K562 treated with DMSO at 1 percent for 4 hours (cell line): Measurements from ENCODE around the gene SLC7A4. TPM values are rescaled to one million over a fixed set of nuclear protein-coding genes. Genes with fewer than 3 reads are reported as not detected.

Source experiments
- total RNA-seq: library from RNA; unstranded; fragments of 300-600 nt; gene quantifications from 2 replicates; pipeline ENCODE4 v1.2.3, GENCODE V29; 2022; ENCODE audit not compliant: insufficient read depth

SLC7A4 gene
- not detected in 2 replicates for total RNA-seq

GRCh38 chr22:21032037-21032867 lies at the start of gene SLC7A4:
TSS of gene SLC7A4 (minus strand) at chr22:21032561. CDS start at chr22:21031812, 749 bp downstream.

GRCh38 chr22:21045585-21046294 lies 13.4 kb upstream of the SLC7A4 start, which contains the start of gene LRRC74B:
TSS of gene LRRC74B (plus strand) at chr22:21045946. CDS start at chr22:21045987, 41 bp downstream.

GRCh38 chr22:21014726-21015465 lies 17.5 kb downstream of the SLC7A4 start, which contains the start of gene P2RX6:
TSS of gene P2RX6 (plus strand) at chr22:21015165. CDS start at chr22:21015175, 10 bp downstream.

GRCh38 chr22:21001601-21002325 lies 30.6 kb downstream of the SLC7A4 start, which contains the start of gene THAP7:
TSS of gene THAP7 (minus strand) at chr22:21002118. CDS start at chr22:21001911, 207 bp downstream.

GRCh38 chr22:20981787-20982562 lies 50.4 kb downstream of the SLC7A4 start, which contains the start of gene LZTR1:
TSS of gene LZTR1 (plus strand) at chr22:20982297. CDS start at chr22:20982372, 75 bp downstream.

Other genes with a start within 250 kb of the SLC7A4 start
- 162 and 219 TPM in 2 replicates for gene PI4KA, start 173.8 kb downstream of the SLC7A4 start, total RNA-seq
- 77.8 and 78.9 TPM in 2 replicates for gene SNAP29, start 173.6 kb downstream of the SLC7A4 start, total RNA-seq
- 139 and 163 TPM in 2 replicates for gene CRKL, start 115.2 kb downstream of the SLC7A4 start, total RNA-seq
- not detected in 2 replicates for gene AIFM3, start 65.3 kb downstream of the SLC7A4 start, total RNA-seq
- 40.5 and 44.9 TPM in 2 replicates for gene LZTR1, start 50.3 kb downstream of the SLC7A4 start, total RNA-seq
- 98.7 and 130 TPM in 2 replicates for gene THAP7, start 30.4 kb downstream of the SLC7A4 start, total RNA-seq
- 1.8 and 2.2 TPM in 2 replicates for gene P2RX6, start 17.4 kb downstream of the SLC7A4 start, total RNA-seq
- not detected in 2 replicates for gene LRRC74B, start 13.4 kb upstream of the SLC7A4 start, total RNA-seq